Activated naive CD8-positive, alpha-beta T cell treated with anti-CD3 and anti-CD28 coated beads, Interleukin-2, amount 50 U/mL, for 16 hours (primary cell): ENCODE data around the gene COL2A1.

Source experiments
- DNase-seq: peaks from one replicate; pipeline ENCODE4 v3.0.0-alpha.2; 2020; ENCODE audit warnings: low read depth, low spot score

Gene COL2A1

DNA sequence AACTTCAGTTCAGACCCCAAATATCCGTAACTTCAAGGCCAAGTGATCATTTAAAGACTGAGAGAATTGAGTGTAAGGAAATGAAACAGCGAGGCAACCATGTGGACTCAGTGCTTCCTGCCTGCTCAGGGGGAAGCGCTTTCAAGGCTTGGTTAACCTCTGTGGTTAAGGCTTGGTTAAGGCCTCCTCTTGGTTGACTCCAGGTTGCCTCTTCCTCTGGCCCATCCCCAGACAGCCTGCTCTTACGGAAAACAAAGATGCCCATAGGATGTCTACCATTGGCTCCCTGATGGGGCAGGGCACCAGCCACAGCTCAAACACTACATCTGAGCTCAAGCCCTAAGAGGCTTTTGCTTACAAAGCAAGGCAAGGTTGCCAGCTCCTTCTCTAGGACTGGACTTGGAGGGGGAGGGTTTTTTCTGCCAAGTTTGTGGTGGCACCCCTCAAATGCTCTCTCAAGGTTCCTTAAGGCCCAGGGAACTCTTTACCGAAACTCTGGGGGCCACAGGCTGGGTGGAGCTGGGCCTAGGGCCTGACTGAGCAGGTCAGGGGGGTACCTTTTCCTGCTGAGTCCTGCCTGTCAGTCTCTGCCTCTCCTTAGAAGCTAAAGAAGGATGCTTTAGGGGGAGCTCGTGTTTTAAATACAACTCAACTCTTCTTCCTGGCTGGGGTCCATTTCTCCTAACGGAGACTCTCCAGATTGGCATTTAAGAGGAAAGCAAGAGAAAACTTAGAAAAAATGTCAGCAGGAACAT, 13.7 kb downstream of the COL2A1 start:
- no peak for DNase-seq

DNA sequence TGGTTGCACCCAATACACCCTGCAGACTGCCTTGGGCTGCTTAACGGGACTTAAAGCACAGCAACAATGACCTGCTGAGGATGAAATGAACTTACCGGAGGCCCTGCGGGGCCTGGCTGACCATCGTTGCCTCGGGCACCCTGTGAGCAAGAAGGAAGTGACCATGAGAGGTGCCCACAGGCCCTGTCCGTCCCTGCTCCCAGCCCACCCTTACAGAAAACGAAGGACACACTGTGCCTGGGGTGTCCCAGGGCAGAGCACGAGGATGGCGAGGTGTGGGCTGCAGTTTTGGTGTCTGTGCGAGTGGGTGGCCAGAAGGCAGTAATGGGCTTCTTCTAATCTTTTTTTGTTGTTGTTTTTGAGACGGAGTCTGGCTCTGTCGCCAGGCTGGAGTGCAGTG, 14.6 kb downstream of the COL2A1 start:
- no peak for DNase-seq

DNA sequence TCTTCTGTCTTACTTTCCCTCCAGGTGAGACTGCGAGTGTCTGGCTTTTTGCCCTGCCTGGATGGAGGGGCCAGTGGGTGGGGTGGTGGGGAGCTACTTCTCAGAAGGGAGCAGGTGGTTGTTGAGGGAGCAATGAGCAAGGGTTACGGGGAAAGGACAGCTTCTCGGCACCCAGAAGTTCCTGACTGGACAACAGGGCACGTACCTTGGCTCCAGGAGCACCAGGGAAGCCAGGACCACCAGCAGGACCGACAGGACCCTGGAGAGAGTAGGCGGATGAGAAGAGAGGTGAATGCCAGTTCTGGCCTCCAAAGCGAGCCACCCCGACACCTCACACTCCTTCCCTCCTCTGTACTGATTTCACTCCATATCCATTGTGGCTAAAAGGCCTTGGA, 15.3 kb downstream of the COL2A1 start:
- no peak for DNase-seq

DNA sequence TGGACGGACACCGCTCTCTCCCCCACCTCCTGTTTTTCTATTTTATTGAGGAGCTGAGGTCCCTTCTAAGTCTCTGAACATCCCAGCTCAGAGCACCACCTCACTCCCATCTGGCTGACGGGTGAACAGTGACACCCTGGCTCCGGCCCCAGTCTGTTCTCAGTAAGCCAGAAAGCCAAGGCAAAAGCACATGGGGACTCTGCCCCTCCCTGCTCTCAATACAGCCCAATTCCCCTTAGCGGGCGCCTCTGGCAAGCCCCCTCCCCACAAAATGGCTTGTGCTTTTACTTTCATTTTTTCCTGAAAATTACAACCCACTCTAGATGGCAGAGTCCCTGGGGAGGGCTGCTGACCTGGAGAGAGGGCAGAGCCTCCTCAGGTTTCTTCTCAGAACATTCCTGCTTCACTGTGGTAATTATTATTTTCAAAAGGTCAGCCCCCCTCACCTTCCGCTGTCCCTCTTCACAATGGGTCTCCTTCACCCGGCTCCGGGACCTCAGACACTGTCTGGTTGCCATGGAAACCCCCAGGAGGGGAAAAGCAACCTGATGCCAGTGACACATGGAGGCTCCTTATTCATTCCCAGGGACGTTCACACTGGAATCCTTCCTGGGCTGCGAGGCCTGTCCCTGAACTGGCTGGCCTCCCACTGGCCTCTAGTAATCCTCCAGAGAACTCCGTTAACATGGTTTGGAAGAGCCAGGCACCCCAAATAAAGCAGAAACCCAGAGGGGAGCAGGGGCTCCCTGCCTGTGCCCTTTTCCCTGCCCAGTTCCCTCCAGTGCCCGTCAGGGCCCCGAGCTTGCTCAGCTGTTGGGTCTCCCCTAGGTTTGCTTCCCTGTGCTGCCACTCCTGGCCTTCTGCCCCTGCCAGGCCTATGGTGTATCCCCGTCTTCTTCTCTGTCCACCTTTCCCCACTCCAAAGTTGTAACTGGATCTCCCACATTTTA, 15.9 kb downstream of the COL2A1 start:
- no peak for DNase-seq

DNA sequence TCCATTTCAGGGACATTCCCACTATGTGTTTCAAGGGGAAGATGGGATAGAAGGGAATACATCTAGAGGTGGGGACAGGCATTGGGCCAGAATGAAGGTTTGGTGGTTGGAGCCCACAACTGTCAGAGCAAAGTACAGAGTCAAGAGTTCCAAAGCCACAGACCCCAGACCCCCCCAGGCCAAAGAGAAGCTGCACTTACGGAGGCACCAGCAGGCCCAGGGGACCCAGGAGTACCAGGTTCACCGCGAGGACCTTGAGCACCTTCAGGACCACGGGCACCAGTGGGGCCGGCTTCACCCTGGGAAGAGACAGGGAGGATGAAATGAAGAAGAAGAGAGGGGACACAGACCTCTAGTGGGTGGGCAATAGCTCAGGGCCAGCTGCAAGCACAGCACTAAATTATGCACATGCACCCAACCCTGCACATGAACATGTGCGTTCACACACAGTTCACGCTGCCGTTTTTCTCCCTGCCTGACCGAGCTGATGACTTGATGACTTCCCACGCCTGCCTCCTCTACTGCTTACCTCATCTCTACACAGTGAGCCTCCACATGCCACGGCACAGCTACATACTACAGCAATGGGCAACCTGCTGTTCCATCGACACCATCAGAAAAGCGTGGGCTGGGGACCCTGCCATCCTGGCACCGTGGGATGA, 16.7 kb downstream of the COL2A1 start:
- no peak for DNase-seq

DNA sequence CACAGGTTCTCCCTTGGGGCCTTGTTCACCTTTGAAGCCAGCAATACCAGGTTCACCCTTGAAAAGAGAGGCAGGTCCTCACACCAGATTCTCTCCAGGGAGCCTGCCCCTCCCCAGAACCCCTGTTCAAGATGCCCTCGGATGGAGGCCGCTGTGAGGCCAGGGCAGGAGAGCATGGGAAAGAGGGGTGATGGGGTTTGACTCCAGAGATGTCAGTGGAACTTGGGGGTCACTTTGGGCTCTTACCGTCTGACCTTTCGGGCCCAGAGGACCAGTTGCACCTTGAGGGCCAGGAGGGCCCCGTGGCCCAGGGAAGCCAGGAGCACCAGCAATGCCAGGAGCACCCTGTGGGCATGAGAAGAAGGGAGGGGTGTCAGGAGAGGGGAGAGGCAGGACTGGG, 17.4 kb downstream of the COL2A1 start:
- DNase-seq = no peak

DNA sequence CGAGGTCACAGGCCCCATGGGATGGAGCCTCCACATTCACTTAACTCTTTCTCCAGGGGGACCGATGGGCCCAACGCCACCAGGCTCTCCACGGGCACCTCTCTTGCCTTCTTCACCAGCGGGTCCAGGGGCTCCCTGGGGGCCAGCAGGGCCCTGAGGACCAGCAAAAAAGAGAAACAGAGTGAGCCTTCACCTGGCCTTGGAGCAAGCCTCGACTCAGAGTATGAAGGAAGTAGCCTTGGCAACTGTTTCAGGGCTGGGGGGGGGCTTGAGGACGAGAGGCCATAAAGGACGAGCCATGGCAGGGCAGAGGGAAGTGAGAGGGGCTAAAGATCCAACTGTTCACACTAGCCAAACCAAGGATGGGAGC, 18.0 kb downstream of the COL2A1 start:
- DNase-seq = no peak

DNA sequence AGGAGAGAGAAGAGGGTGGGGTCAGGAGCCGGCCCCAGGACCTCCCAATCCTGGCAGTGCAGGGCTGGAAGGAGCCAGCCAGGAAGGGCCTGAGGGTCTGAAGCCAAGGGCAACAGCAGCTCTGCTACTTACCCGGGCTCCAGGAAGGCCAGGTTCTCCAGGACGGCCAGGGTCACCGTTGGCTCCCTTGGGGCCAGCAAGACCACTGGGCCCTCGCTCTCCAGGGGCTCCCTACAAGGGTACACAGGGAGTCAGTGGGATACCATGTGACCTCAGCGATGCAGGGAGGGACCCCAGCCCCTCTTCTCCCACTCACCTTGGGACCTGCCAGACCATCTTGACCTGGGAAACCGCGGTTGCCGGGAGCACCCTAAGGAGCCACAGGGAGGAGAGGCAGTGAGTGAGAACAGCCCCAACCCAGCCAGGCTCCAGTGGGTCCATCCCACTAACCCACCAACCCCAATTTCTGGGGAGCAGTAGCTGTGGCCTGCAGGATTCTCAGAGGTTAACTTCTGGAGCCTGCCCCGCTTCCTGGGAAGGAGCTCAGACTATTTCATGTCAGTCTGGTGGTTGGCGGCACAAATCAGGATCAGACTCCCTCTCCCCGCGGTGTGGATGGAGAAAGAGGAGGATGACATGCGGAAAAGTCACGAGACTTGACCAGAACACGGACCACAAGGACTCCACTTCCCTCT, 18.5 kb downstream of the COL2A1 start:
- no peak for DNase-seq

DNA sequence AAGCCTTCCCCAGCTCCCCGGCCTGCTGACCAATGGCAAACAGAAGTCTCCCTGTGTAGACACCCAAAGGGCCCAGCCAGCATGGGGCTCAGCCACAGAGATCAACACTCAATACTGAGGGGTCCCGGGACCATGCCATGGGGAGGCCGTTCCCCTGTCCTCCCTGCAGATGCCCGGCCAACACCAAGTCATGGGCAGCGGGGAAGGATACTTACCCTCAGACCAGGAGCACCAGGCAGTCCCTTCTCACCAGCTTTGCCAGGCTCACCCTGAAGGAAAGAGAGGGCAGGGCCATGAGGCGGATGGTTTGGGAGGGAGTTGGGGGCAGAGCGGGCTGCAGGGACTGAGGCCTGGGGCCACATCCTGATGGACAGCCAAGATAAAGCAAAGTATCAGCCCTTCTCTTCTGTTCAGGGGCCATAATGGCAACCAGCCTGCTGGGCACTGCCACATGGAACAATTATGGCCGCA, 19.9 kb downstream of the COL2A1 start:
- no peak for DNase-seq

DNA sequence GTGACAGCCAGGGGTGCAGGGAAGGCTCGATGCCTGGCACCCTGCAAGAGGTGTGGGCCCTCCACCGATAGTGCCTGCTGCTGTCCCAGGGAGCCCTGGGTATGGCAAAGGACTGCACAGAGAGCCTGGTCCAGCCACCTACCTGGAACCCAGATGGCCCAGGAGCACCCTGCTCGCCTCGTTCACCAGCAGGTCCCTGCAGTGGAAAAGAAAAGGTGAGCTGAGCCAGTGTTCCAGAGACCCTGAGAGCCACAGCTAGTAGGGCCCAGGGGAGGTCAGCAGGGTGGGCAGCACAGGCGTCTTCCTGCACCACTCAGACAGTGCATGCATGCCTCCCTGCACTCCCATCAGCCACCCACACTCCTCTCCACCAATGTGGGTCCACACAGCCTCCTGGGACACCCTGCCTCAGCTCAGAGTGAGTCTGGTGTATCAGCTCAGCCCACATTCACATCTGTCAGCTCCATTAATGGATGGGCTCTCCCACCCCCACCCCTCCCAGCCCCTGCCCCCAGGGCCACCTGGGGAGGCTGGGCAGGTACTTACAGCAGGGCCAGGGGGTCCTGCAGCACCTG, 20.6 kb downstream of the COL2A1 start:
- no peak for DNase-seq

DNA sequence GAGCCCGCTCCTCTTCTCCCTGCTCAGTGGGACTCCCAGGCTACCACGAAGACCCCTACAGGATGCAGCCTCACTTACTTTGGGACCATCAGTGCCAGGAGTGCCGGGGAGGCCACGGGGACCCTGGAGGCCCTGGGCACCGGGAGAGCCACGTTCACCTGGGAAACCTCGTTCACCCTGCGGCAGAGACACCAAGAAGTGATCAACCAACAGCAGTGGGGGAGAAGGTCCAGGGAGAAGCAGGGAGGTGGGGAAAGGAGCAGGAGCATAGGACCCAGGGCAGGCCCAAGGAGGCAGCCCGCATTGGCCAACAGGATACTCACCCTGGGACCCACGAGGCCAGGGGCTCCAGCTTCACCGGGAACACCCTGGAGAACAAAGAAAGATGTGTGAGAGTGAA, 21.5 kb downstream of the COL2A1 start:
- DNase-seq = no peak

DNA sequence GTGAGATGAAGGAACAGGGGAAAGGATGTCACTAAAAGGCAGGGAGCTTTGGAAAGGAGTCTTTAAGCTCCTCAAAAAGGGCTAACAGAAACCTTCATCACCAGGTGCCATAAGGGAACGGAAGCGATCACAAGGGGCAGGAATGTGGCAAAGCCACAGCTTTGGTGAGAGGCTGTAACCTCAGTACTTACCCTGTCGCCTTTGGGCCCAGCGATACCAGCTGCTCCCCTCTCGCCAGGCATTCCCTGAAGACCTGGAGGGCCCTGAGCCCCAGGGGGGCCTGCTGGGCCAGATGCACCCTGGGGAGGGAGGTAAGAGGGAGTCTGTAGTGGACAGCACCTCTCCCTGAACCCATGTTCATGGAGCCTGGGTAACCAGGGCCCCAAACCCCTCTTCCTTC, 22.0 kb downstream of the COL2A1 start:
- DNase-seq = no peak

DNA sequence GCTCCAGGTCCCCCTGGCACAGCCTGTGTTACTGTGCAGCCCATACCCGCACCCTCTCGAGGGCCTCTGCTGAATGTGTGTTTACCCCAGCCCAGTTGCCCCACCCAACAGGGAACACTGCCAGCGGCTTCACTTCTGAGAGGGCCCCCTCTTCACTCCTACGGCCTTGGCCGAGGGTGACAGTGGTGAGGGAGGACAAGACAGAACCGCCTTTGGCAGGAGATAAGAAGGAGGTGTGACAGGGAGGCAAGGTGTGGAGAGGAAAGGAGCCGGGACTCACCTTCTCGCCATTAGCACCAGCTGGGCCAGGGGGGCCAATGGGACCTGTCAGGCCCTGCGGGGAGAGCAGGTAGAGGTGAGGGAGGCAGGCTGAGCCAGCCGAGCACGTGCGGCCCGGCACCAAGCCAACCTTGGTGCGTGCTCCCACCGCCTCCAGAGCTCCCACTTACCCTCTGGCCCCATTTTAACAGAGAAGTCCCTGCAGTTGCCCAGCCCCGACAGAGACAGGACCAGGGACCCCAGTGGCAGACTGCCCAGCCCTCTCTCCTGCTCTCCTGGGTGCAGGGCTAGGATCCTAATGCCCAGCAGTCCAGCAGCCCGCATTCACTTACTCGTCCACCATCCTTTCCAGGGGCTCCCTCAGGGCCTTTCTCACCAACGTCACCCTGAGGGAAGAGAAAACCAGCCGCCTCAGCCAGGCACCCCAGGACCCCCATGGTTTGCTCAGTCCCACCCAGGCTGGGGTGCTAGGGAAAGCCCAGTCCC, 22.6 kb downstream of the COL2A1 start:
- DNase-seq = no peak

DNA sequence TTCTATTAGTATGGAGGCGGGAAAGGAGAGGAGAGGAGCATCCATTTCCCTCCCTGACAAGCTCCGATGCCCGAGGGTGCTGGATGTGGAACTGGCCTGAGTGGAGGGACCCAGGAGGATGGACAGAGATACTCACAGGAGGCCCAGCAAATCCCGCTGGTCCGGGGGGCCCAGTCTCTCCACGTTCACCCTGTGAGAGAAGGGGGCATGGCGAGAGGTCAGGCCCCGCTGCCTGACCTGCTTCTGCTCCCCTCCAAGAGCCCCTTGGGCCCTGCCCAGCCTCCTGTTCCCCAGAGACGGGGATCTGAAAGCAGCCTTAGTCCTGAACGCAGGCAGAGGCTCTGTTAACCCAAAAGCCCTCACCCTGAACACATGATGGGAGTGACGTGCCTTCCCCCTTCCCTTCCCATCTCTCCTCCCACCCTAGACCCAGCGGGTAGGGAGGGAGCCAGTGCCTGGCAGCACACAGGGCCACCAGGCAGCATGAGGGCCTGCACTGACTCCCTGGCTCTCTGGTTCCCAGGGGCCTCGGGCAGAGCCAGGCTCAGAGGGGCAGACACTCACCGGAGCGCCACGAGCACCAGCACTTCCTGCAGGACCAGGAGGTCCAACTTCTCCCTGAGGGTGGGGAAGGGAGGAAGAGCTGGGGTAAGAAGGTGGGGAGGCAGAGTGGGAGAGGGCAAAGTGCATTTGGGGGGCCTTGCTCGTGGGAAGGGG, 23.3 kb downstream of the COL2A1 start:
- DNase-seq = no peak

DNA sequence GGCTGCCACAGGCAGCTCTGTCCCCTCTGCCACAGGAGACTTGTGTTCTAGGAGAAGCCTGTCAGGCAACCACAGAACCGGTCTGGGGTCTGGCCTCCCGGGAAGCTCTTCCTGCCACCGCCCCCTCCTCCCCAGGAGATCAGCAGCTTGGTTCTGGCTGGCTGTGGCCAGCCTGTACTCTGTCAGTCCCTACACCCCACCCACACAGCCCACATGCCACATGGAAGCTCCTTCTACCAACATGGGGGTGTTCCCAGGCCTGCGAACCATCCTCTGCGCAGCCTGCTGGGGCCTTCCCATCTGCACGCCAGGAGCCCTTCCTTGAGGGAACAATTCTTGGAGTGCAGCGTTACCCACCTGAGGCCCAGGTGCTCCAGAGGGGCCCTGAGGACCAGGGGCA, 24.1 kb downstream of the COL2A1 start:
- DNase-seq = no peak

DNA sequence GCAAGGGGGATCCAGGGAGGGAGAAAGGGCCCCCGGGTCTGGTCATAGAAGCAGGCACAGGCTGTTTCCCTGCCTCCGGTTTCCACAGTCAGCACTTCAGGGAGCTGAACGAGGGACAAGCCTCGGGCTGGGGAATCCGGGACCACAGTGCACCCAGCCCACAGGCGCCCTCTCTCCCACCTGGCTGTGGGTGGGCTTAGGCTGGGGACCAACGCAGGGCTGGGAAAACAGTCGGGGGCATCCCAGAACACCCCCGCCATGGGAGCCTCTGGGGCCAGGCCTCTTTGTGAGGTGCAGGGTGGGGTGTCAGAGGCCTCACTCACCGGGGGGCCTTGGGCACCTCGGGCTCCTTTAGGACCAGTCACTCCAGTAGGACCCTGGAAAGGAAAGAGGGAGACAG, 24.6 kb downstream of the COL2A1 start:
- DNase-seq = no peak

DNA sequence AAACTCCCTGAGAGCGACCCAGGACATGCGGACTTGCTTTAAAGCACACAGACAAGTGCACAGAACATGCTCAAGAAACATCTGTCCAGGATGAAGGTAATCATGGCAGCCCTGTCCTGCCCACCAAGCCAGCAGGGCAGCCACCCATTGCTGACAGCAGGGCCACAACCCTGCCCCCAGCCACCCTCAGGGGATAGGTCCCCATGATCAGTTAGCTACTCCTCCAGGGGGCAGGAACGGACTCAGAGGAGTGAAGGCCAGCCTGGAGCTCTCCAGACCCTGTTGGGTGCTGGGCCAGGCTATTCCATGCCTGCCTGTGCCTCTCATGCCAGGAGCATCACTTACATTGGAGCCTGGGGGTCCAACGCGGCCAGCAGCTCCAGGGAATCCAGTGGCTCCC, 25.1 kb downstream of the COL2A1 start:
- no peak for DNase-seq

DNA sequence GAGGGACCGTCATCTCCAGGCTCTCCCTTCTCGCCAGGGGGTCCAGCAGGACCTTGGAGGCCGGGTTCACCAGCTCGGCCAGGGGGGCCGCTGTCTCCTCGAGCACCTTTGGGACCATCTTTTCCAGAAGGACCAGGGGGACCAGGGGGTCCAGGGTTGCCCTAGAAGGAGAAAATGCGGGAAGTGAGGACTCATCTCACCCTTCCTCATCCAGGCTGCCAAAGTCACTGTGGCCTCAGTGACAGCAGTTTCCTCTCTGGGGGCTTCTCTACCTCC, 25.7 kb downstream of the COL2A1 start:
- DNase-seq = no peak

DNA sequence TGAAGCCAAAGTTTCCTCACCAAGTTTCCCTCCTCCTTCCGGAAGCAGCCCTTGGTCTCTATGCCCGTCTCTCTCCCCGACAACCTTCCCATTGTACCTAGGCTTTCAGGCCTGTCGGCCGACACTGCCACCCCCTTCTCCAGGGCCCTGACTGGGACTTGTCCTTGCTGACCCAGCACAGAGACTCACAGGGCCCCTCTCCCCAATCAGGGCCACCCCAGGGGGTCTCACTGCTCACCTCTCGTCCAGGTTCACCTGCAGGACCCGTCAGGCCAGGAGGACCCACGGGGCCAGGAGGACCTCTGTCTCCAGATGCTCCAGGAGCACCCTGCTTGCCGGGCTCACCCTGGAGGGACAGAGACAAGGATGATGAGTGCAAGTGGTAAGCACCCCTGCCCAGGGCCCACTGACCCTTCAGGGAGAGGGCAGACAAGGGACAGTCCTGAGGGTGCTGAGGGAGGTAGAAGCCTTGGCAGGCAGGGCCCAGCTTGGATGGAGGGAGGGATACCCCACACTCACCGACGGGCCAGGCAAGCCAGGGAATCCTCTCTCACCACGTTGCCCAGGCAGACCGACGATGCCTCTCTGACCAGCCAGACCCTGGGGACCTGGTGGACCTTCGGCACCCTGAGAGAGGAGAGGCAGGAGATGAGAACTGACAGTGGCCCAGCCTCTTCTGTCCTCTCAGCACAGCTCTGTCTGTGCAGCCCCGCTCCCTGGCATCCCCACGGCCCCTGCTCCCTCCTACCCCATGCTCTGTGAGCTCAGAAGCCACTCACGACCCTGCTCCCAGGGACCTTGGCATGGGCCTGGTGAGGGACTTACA, 26.3 kb downstream of the COL2A1 start:
- DNase-seq = no peak
